ACC112 (cell line): Measurements from ENCODE around the gene RAN.
"Not testable (repeated sequence)": the region's sequence is repeated elsewhere in the genome, so short reads cannot be mapped to it uniquely, and the experiment has no call there.

ENCODE experiments used
- H2AFZ ChIP-seq: fragments of 200-600 bp; sonication (generic); one replicate; pipeline ENCODE4 v1.6.0; 2017; ENCODE audit warnings: antibody characterized with exemption, low read length; ENCODE audit not compliant: unreplicated experiment
- H3K27ac ChIP-seq: fragments of 200-600 bp; sonication (generic); 2 replicates; pipeline ENCODE4 v1.5.1; 2014; ENCODE audit warnings: low read depth, mild to moderate bottlenecking, antibody characterized with exemption, low read length, moderate library complexity
- H3K27me3 ChIP-seq: fragments of 200-600 bp; sonication (generic); 2 replicates; pipeline ENCODE4 v1.6.1; 2014; ENCODE audit warnings: mild to moderate bottlenecking, antibody characterized with exemption, low read length, moderate library complexity, mixed read lengths; ENCODE audit not compliant: insufficient read depth
- H3K36me3 ChIP-seq: fragments of 200-600 bp; sonication (generic); 2 replicates; pipeline ENCODE4 v1.6.1; 2016; ENCODE audit warnings: mild to moderate bottlenecking, antibody characterized with exemption, low read length, moderate library complexity, mixed read lengths; ENCODE audit not compliant: insufficient read depth
- H3K4me1 ChIP-seq: fragments of 200-600 bp; sonication (generic); one replicate; pipeline ENCODE4 v1.6.1; 2016; ENCODE audit warnings: low read length, mixed read lengths; ENCODE audit not compliant: insufficient read depth, unreplicated experiment, control insufficient read depth
- H3K4me3 ChIP-seq: fragments of 200-600 bp; sonication (generic); 2 replicates; pipeline ENCODE4 v1.5.1; 2014; ENCODE audit warnings: mild to moderate bottlenecking, low read depth, low read length
- H3K79me2 ChIP-seq: fragments of 200-600 bp; sonication (generic); one replicate; pipeline ENCODE4 v1.6.0; 2016; ENCODE audit warnings: low read length; ENCODE audit not compliant: control insufficient read depth, unreplicated experiment, insufficient read depth

The RAN gene

GRCh38 chr12:130849561-130850417 is 22.1 kb upstream of the RAN start:
- Histone ChIP-seq H3K4me3 (no peak overlapping the region), H2AFZ (no peak overlapping the region), H3K27me3 (peaks cover 16% of the 10 kb centered on the region), H3K27ac (no peak overlapping the region), H3K79me2 (no peaks in the 10 kb centered on the region), H3K36me3 (no peaks in the 10 kb centered on the region), H3K4me1 (no peaks in the 10 kb centered on the region)

GRCh38 chr12:130850418-130851021 is 21.3 kb upstream of the RAN start:
- Histone ChIP-seq H3K79me2 (no peaks in the 10 kb centered on the region), H3K27ac (no peak overlapping the region), H3K27me3 (peaks cover 16% of the 10 kb centered on the region), H3K4me1 (no peaks in the 10 kb centered on the region), H2AFZ (no peak overlapping the region), H3K4me3 (no peak overlapping the region), H3K36me3 (no peaks in the 10 kb centered on the region)

- Histone ChIP-seq H2AFZ (no peak overlapping the region), H3K36me3 (no peaks in the 10 kb centered on the region), H3K4me1 (no peaks in the 10 kb centered on the region), H3K4me3 (no peak overlapping the region), H3K27ac (no peak overlapping the region), H3K79me2 (no peaks in the 10 kb centered on the region), H3K27me3 (peaks cover 16% of the 10 kb centered on the region)
Measured at GRCh38 chr12:130856088-130856487, 15.8 kb upstream of the RAN start.

- peaks cover 16% of the 10 kb centered on the region for H3K27me3 ChIP-seq
- H3K4me3 ChIP-seq = no peak overlapping the region
- no peaks in the 10 kb centered on the region for H3K4me1 ChIP-seq
- H3K27ac ChIP-seq = no peak overlapping the region
- no peak overlapping the region for H2AFZ ChIP-seq
- no peaks in the 10 kb centered on the region for H3K36me3 ChIP-seq
- no peaks in the 10 kb centered on the region for H3K79me2 ChIP-seq
Measured at GRCh38 chr12:130858084-130858483, 13.8 kb upstream of the RAN start.

- no peak overlapping the region for H2AFZ ChIP-seq
- H3K79me2 ChIP-seq = no peaks in the 10 kb centered on the region
- H3K4me3 ChIP-seq = no peak overlapping the region
- no peaks in the 10 kb centered on the region for H3K36me3 ChIP-seq
- H3K4me1 ChIP-seq = no peaks in the 10 kb centered on the region
- no peak overlapping the region for H3K27ac ChIP-seq
- peaks cover 7% of the 10 kb centered on the region for H3K27me3 ChIP-seq
Measured at GRCh38 chr12:130859161-130859560, 12.7 kb upstream of the RAN start.

- H2AFZ ChIP-seq = no peak overlapping the region
- H3K79me2 ChIP-seq = no peaks in the 10 kb centered on the region
- no peak overlapping the region for H3K4me3 ChIP-seq
- no peaks in the 10 kb centered on the region for H3K27me3 ChIP-seq
- no peaks in the 10 kb centered on the region for H3K36me3 ChIP-seq
- no peaks in the 10 kb centered on the region for H3K4me1 ChIP-seq
- no peak overlapping the region for H3K27ac ChIP-seq
Measured at GRCh38 chr12:130860311-130860710, 11.6 kb upstream of the RAN start.

- no peaks in the 10 kb centered on the region for H3K4me1 ChIP-seq
- H2AFZ ChIP-seq = no peak overlapping the region
- H3K79me2 ChIP-seq = no peaks in the 10 kb centered on the region
- H3K27ac ChIP-seq = no peak overlapping the region
- H3K36me3 ChIP-seq = no peaks in the 10 kb centered on the region
- H3K4me3 ChIP-seq = no peak overlapping the region
- H3K27me3 ChIP-seq = no peaks in the 10 kb centered on the region
Measured at GRCh38 chr12:130862161-130862560, 9.7 kb upstream of the RAN start.

GRCh38 chr12:130862771-130863170 is 9.1 kb upstream of the RAN start:
- H2AFZ ChIP-seq, H3K4me1 ChIP-seq, H3K27ac ChIP-seq: not testable (repeated sequence)

GRCh38 chr12:130863298-130863697 is 8.6 kb upstream of the RAN start:
- H3K27me3 ChIP-seq = no peaks in the 10 kb centered on the region
- H2AFZ ChIP-seq = no peak overlapping the region
- no peaks in the 10 kb centered on the region for H3K79me2 ChIP-seq
- H3K4me1 ChIP-seq = no peaks in the 10 kb centered on the region
- H3K27ac ChIP-seq = no peak overlapping the region
- no peak overlapping the region for H3K4me3 ChIP-seq
- H3K36me3 ChIP-seq = no peaks in the 10 kb centered on the region

More at GRCh38 chr12:130862771-130863170, 9.1 kb upstream of the RAN start:
- not testable (repeated sequence) for H3K4me3 ChIP-seq, H3K27me3 ChIP-seq, H3K36me3 ChIP-seq, H3K79me2 ChIP-seq

- Histone ChIP-seq H3K27me3 (no peaks in the 10 kb centered on the region), H3K79me2 (peaks cover 15% of the 10 kb centered on the region), H2AFZ (no peak overlapping the region), H3K4me3 (no peak overlapping the region), H3K4me1 (peaks cover 7% of the 10 kb centered on the region), H3K27ac (no peak overlapping the region), H3K36me3 (peaks cover 10% of the 10 kb centered on the region)
Measured at GRCh38 chr12:130868412-130868811, 3.5 kb upstream of the RAN start.
